Endometrium (tissue), 2 donors: ENCODE data around the gene LAPTM4A.

Experiments
- FAIRE-seq: peaks from 2 replicates; lab custom pipeline; 2012; peaks lifted over from hg19 to GRCh38; lab: Jason Lieb, UNC
- donor health status: control.
- donor health status: control.

The LAPTM4A gene

GRCh38 chr2:20076757-20077156 lies 25.3 kb upstream of the LAPTM4A start:
- no peak for FAIRE-seq

- no peak for FAIRE-seq
These were observed 23.5 kb upstream of the LAPTM4A start for GRCh38 chr2:20074901-20075300.

GRCh38 chr2:20074046-20074648 lies 22.7 kb upstream of the LAPTM4A start:
- FAIRE-seq, result peak; percentile 81

- FAIRE-seq, result no peak
These were observed 22.0 kb upstream of the LAPTM4A start for GRCh38 chr2:20073460-20073859.

- no peak for FAIRE-seq
These were observed 21.2 kb upstream of the LAPTM4A start for GRCh38 chr2:20072436-20073158.

GRCh38 chr2:20071397-20072383 lies 20.3 kb upstream of the LAPTM4A start:
- FAIRE-seq, result peak; percentile 99

GRCh38 chr2:20069756-20070155 lies 18.3 kb upstream of the LAPTM4A start:
- FAIRE-seq, result no peak

GRCh38 chr2:20067992-20068584 lies 16.7 kb upstream of the LAPTM4A start:
- peak; percentile 93 for FAIRE-seq

- no peak for FAIRE-seq
These were observed 14.6 kb upstream of the LAPTM4A start for GRCh38 chr2:20065885-20066602.

- FAIRE-seq, result no peak
These were observed 13.4 kb upstream of the LAPTM4A start for GRCh38 chr2:20064841-20065240.

- FAIRE-seq, result no peak
These were observed 13.0 kb upstream of the LAPTM4A start for GRCh38 chr2:20064421-20064820.

- no peak for FAIRE-seq
These were observed 11.5 kb upstream of the LAPTM4A start for GRCh38 chr2:20062615-20063545.

GRCh38 chr2:20061940-20062339 lies 10.5 kb upstream of the LAPTM4A start:
- no peak for FAIRE-seq

GRCh38 chr2:20061476-20061875 lies 10.0 kb upstream of the LAPTM4A start:
- no peak for FAIRE-seq

GRCh38 chr2:20060106-20060505 lies 8.7 kb upstream of the LAPTM4A start:
- no peak for FAIRE-seq

GRCh38 chr2:20057268-20057667 lies 5.8 kb upstream of the LAPTM4A start:
- FAIRE-seq, result no peak

GRCh38 chr2:20054931-20055330 lies 3.5 kb upstream of the LAPTM4A start:
- no peak for FAIRE-seq

GRCh38 chr2:20054119-20054518 lies 2.7 kb upstream of the LAPTM4A start:
- FAIRE-seq, result no peak

- peak; percentile 31 for FAIRE-seq
These were observed 1.4 kb upstream of the LAPTM4A start for GRCh38 chr2:20052861-20053281.

GRCh38 chr2:20052229-20052851 lies 912 bp upstream of the LAPTM4A start:
- FAIRE-seq, result no peak
